Karpas-422 (cell line): Measurements from ENCODE around the gene GPR3. TPM values are rescaled to one million over a fixed set of nuclear protein-coding genes. Genes with fewer than 3 reads are reported as not detected.
A peak's percentile ranks its signal among the peaks of the same experiment; 100 is the strongest.
"Not testable (repeated sequence)": the region's sequence is repeated elsewhere in the genome, so short reads cannot be mapped to it uniquely, and the experiment has no call there.

Experiments
- DNase-seq: peaks from one replicate; pipeline ENCODE4 v3.0.0-alpha.2; 2015
- H2AFZ ChIP-seq: fragments of 200-600 bp; sonication (generic); 2 replicates; pipeline ENCODE4 v1.6.1; 2014; ENCODE audit warnings: antibody characterized with exemption, low read length, mixed read lengths
- H3K27ac ChIP-seq: fragments of 200-600 bp; sonication (generic); 2 replicates; pipeline ENCODE4 v1.5.1; 2014; ENCODE audit warnings: mild to moderate bottlenecking, low read length, moderate library complexity
- H3K27me3 ChIP-seq: fragments of 200-600 bp; sonication (generic); 2 replicates; pipeline ENCODE4 v1.6.1; 2014; ENCODE audit warnings: low read length, mixed read lengths
- H3K36me3 ChIP-seq: fragments of 200-600 bp; sonication (generic); 2 replicates; pipeline ENCODE4 v1.6.1; 2014; ENCODE audit warnings: low read length, mixed read lengths; ENCODE audit not compliant: insufficient read depth
- H3K4me1 ChIP-seq: fragments of 200-600 bp; sonication (generic); 2 replicates; pipeline ENCODE4 v1.6.1; 2014; ENCODE audit warnings: mild to moderate bottlenecking, low read length, mixed read lengths
- H3K4me2 ChIP-seq: fragments of 200-600 bp; sonication (generic); 2 replicates; pipeline ENCODE4 v1.6.1; 2014; ENCODE audit warnings: low read length, low read depth, mild to moderate bottlenecking; ENCODE audit not compliant: poor library complexity, severe bottlenecking
- H3K4me3 ChIP-seq: fragments of 200-600 bp; sonication (generic); 2 replicates; pipeline ENCODE4 v1.5.1; 2014; ENCODE audit warnings: mild to moderate bottlenecking, antibody characterized with exemption, low read length, mixed read lengths
- H3K79me2 ChIP-seq: fragments of 200-600 bp; sonication (generic); 2 replicates; pipeline ENCODE4 v1.6.1; 2014; ENCODE audit warnings: mild to moderate bottlenecking, low read length, mixed read lengths
- H3K9ac ChIP-seq: fragments of 200-600 bp; sonication (generic); 2 replicates; pipeline ENCODE4 v1.6.0; 2014; ENCODE audit warnings: low read length
- H3K9me2 ChIP-seq: fragments of 200-600 bp; sonication (generic), shearing (Covaris generic); replicated peaks from 2 replicates; pipeline ENCODE4 v1.6.0; 2014; ENCODE audit warnings: mild to moderate bottlenecking, low read length, moderate library complexity; ENCODE audit not compliant: insufficient read depth
- H3K9me3 ChIP-seq: fragments of 300-700, 200-600 bp; sonication (generic); 2 replicates; pipeline ENCODE4 v1.6.1; 2014; ENCODE audit warnings: low read length, mixed read lengths
- H4K20me1 ChIP-seq: fragments of 200-600 bp; sonication (generic); 2 replicates; pipeline ENCODE4 v1.6.1; 2014; ENCODE audit warnings: mild to moderate bottlenecking, antibody characterized with exemption, low read length, low read depth; ENCODE audit not compliant: insufficient read depth
- total RNA-seq: library from RNA; depleted of rRNA; stranded (reverse); fragments of >200 nt; shearing (Covaris generic); gene quantifications from 2 replicates; pipeline ENCODE4 v1.2.3, GENCODE V29; 2014; ENCODE audit warnings: low replicate concordance

Gene GPR3
- total RNA-seq, 1 experiment from 2014 or later = 3.6 TPM

DNA sequence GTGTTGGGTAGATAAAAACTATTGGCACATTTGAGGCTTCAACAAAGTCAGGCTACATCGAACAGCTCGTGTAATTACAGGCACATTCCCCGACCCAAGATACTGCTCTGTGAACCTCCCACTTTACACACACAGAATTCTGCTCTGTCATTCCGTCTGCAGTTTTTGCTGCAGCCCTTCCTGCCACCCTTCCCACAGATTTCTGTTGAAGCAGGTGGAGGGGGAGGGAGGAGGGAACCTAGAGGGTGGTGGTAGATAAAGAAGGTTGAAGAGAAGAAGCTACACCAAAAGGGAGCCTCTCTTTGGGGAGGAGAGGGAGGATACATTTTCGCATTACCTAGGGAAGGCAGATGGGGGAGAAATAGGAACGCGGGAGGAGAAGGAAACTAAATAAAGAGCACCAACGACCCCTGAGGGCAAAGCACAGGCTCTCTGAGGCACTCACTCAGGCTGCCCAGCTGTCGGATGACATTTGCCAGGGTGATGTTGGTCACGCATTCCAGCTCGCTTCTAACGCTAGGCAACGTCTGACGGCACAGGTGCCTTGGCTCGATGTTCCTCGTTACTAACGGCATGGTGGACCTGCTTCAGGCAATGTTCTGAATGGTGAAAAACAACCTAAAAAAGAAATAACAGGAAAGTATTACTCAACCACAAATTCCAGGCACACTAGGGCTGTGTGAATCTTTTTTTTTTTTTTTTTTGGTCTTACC is 36.0 kb downstream of the GPR3 start:
- Histone ChIP-seq H3K79me2 (peaks cover 75% of the 10 kb centered on the region), H3K36me3 (no peaks in the 10 kb centered on the region), H3K9ac (no peak overlapping the region), H3K9me2 (no peaks in the 10 kb centered on the region), H3K4me3 (no peak overlapping the region), H3K27ac (no peak overlapping the region), H3K27me3 (no peaks in the 10 kb centered on the region), H3K9me3 (no peaks in the 10 kb centered on the region), H4K20me1 (no peaks in the 10 kb centered on the region), H3K4me1 (peaks cover 54% of the 10 kb centered on the region), H3K4me2 (no peak overlapping the region), H2AFZ (no peak overlapping the region)
- no peak for DNase-seq

DNA sequence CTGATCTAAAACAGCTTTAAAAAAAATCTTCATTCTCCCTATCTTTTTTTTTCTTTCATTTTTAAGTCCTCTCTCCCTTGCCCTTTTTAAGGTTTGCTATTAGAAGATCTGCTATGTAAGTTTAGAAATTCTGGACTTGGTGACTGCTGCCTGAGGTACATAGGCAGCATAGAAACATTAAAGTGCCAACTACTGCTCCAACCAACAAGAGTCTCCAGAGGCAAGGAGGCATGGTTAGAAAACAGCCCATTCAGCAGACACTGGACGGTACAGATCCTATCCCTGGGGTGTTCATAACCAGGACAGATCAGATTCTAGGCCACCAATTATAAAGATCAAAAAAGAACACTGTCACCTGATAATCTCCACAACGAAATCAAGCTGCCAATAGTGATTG is 36.6 kb downstream of the GPR3 start:
- H3K9ac ChIP-seq = no peak overlapping the region
- no peak for DNase-seq
- H2AFZ ChIP-seq = no peak overlapping the region
- H3K9me2 ChIP-seq = no peaks in the 10 kb centered on the region
- H3K9me3 ChIP-seq = no peaks in the 10 kb centered on the region
- H3K4me3 ChIP-seq = no peak overlapping the region
- peaks cover 54% of the 10 kb centered on the region for H3K4me1 ChIP-seq
- H4K20me1 ChIP-seq = no peaks in the 10 kb centered on the region
- no peaks in the 10 kb centered on the region for H3K36me3 ChIP-seq
- peaks cover 75% of the 10 kb centered on the region for H3K79me2 ChIP-seq
- H3K27me3 ChIP-seq = no peaks in the 10 kb centered on the region
- H3K27ac ChIP-seq = no peak overlapping the region
- no peak overlapping the region for H3K4me2 ChIP-seq

DNA sequence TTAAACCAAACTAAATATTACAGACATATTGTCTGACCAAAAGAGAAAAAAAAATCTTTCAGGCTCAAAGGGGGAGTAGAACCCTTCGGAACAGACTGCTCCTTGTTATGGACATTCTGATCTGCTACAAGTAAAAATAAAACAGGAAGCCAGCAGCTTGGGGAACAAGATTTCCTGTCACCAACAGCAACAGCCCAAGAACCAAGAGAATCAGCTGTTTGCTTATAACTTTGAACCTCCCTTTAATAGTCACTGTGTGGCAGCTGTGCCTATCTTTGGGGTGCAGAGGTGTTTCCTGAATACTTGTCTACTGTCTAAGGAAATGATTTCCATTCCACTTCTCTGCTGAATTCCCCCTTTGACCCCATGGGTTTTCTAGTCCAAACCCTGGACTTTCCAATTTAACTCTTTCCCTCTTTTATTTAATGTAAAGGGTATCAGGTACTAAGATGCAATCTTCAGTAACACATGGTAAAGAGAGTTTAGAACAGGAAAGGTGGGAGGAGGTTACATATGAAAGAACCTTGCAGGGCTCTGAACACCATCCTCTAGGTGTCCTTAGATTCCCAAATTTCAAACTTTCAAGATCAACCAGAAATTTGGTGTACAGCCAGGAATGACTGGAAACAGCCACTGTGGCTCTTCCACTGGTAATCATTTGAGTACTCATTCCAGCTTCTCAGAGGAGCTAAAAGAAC is 38.6 kb downstream of the GPR3 start:
- Histone ChIP-seq H3K36me3 (no peaks in the 10 kb centered on the region), H3K79me2 (peaks cover 81% of the 10 kb centered on the region)

DNA sequence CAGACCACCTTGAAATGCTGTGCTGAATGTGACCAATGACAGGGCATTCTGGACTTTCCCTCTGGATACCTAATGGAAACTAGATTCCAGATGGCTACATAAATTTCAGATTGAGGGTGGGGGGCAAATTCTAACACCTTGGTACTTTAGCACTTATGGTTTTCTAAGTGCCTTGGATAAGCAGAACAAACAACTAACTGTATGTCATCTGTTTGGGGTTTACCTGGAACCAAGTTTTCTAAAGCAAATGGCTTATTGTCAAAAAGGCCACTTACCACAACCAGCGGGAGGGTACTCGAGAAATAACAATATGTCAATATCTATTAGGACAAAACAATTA is 39.1 kb downstream of the GPR3 start:
- Histone ChIP-seq H3K4me1 (peaks cover 75% of the 10 kb centered on the region), H3K9me3 (no peaks in the 10 kb centered on the region), H2AFZ (no peak overlapping the region), H3K27me3 (no peaks in the 10 kb centered on the region), H4K20me1 (no peaks in the 10 kb centered on the region), H3K79me2 (peaks cover 81% of the 10 kb centered on the region), H3K9ac (no peak overlapping the region), H3K4me3 (no peak overlapping the region), H3K27ac (no peak overlapping the region), H3K9me2 (no peaks in the 10 kb centered on the region), H3K4me2 (no peak overlapping the region), H3K36me3 (no peaks in the 10 kb centered on the region)
- DNase-seq = no peak

More for the DNA sequence above, 38.6 kb downstream of the GPR3 start:
- H3K4me1 ChIP-seq = peaks cover 69% of the 10 kb centered on the region
- no peak overlapping the region for H3K27ac ChIP-seq
- H4K20me1 ChIP-seq = no peaks in the 10 kb centered on the region
- no peaks in the 10 kb centered on the region for H3K9me3 ChIP-seq
- H3K4me3 ChIP-seq = no peak overlapping the region
- H3K9me2 ChIP-seq = no peaks in the 10 kb centered on the region
- H3K4me2 ChIP-seq = no peak overlapping the region
- H3K9ac ChIP-seq = no peak overlapping the region
- no peak overlapping the region for H2AFZ ChIP-seq
- no peaks in the 10 kb centered on the region for H3K27me3 ChIP-seq
- no peak for DNase-seq

DNA sequence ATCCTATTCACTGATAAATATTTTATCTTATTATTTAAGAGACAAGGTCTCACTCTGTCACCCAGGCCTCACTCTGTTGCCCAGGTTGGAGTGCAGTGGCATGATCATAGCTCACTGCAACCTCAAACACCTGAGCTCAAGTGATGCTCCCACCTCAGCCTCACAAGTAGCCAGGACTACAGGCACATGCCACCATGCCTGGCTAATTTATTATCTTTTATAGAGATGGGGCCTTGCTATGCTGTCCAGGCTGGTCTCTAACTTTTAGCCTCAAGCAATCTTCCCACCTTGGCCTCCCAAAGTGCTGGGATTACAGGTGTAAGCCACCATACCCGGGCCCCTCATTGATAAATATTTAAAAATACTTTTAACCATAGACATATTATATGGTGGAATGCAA is 40.3 kb downstream of the GPR3 start:
- H2AFZ ChIP-seq, H3K4me2 ChIP-seq, H3K9ac ChIP-seq, H3K4me3 ChIP-seq, H3K27ac ChIP-seq, H3K36me3 ChIP-seq, DNase-seq, H4K20me1 ChIP-seq, H3K9me2 ChIP-seq, H3K9me3 ChIP-seq, H3K27me3 ChIP-seq: not testable (repeated sequence)
- Histone ChIP-seq H3K4me1 (peaks cover 78% of the 10 kb centered on the region), H3K79me2 (peaks cover 82% of the 10 kb centered on the region)

DNA sequence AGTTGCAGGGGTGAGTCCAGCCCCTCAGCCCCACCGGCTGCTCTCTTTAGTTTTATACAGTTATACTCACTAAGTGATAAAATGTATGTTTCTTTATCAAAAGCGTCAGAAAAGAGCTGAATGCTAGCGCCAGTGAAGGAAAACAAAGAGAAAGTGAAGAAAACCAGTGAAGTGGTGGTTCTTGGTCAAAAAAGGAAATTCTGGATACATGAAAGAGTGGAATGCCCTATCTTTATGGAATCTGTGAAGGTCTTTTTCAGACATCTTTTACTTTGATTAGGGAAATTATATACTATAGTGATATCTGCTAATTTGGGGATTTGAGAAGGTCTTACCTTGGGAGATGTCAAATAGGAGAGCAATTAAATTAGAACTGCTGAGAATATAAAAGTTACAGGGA is 41.3 kb downstream of the GPR3 start:
- H3K27ac ChIP-seq = 0 out of 2 replicates have a peak overlapping the region, but pooled peaks have one; percentile 16
- DNase-seq = no peak
- peaks cover 78% of the 10 kb centered on the region for H3K4me1 ChIP-seq

DNA sequence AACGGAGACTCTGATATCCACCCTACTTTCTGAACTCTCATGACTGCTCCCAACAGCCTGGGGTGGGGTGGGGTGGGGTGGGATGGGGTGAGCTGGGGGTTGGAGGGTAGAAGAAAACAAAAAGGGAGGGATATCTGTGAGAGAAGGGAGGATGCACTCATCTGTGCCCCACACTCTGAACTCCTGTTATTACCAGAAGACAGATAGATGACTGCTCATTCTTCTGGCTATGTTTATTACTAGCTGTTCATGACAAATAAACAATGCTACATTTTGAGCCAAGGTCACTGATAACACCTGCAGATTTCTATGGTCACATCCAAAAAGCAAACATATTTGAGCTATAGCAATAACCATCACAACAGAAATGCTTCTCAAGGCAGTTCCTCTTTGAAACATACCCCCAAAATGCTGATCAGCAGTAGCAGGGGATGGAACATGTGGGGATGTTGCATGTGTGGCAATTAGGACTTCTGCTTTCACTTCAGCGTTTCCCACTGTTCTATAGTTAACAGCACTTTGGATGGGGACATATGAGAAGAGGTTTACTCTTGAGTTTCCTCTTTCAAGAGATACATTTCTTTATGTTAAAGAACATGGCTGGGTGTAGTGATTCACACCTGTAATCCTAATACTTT is 43.3 kb downstream of the GPR3 start:
- no peak overlapping the region for H2AFZ ChIP-seq
- H3K9me3 ChIP-seq = no peaks in the 10 kb centered on the region
- H3K4me1 ChIP-seq = peaks cover 76% of the 10 kb centered on the region
- H3K27ac ChIP-seq = peak overlapping the region; percentile 80
- no peaks in the 10 kb centered on the region; the same call in 1 of the 2 replicates for H4K20me1 ChIP-seq
- peak overlapping the region; percentile 32 for H3K9ac ChIP-seq
- H3K4me2 ChIP-seq = peak overlapping the region; percentile 59
- no peaks in the 10 kb centered on the region for H3K36me3 ChIP-seq
- peak; percentile 76 for DNase-seq
- H3K9me2 ChIP-seq = no peaks in the 10 kb centered on the region
- peaks cover 95% of the 10 kb centered on the region for H3K79me2 ChIP-seq
- H3K4me3 ChIP-seq = peak overlapping the region; percentile 37
- no peaks in the 10 kb centered on the region for H3K27me3 ChIP-seq

More for the DNA sequence above, 41.3 kb downstream of the GPR3 start:
- no peak overlapping the region for H3K4me3 ChIP-seq
- no peaks in the 10 kb centered on the region; the same call in 1 of the 2 replicates for H4K20me1 ChIP-seq
- H3K4me2 ChIP-seq = no peak overlapping the region
- H3K9me2 ChIP-seq = no peaks in the 10 kb centered on the region
- H3K9ac ChIP-seq = no peak overlapping the region
- H3K36me3 ChIP-seq = no peaks in the 10 kb centered on the region
- no peak overlapping the region for H2AFZ ChIP-seq
- peaks cover 92% of the 10 kb centered on the region for H3K79me2 ChIP-seq
- no peaks in the 10 kb centered on the region for H3K9me3 ChIP-seq
- no peaks in the 10 kb centered on the region for H3K27me3 ChIP-seq
